ENCODE results near the gene NOP10. TPM values are rescaled to one million over a fixed set of nuclear protein-coding genes. Genes with fewer than 3 reads are reported as not detected.

Gene NOP10
- total RNA-seq, 3 donors from 2014 or later (not counting 1 experiment from before 2014, with no cell fraction given), result 56.6 to 69.9 (median 56.7) TPM

GRCh38 chr15:34331809-34332208, 11.1 kb downstream of the NOP10 start:
- DNase-seq (peak in 1 of 2 donors; percentile 63), ATAC-seq (peak; percentile 65 to 89 (median 85))
- H3K4me3 Mint-ChIP-seq, result peak overlapping the region; percentile 32
- no peaks in the 10 kb centered on the region for H3K9me3 Mint-ChIP-seq
- Histone ChIP-seq H3K4me3 (ENCODE audit: low read length) (peak overlapping the region; percentile 8), H3K9me3 (ENCODE audit: control insufficient read depth, insufficient read depth, low read length) (no peaks in the 10 kb centered on the region), H3K4me1 (ENCODE audit: control insufficient read depth, insufficient read depth, low read length) (peaks cover 45% of the 10 kb centered on the region), H3K36me3 (ENCODE audit: control insufficient read depth, insufficient read depth, low read length) (no peaks in the 10 kb centered on the region), H3K27me3 (ENCODE audit: control insufficient read depth, insufficient read depth, low read length) (no peaks in the 10 kb centered on the region), H3K27ac (ENCODE audit: low read length) (peak overlapping the region; percentile 46)
- peak overlapping the region; percentile 54 to 81 for H3K27ac Mint-ChIP-seq
- intact Hi-C loops (cut with micrococcal nuclease), result no loop called here
- H3K27me3 Mint-ChIP-seq (ENCODE audit: low read depth in 2 of 2), result no peaks in the 10 kb centered on the region
- H3K36me3 Mint-ChIP-seq, result no peaks in the 10 kb centered on the region
- 0% methylated on average over 1 of the region's 2 CpGs for WGBS (ENCODE audit: insufficient coverage)
- H3K4me1 Mint-ChIP-seq, result peaks cover 59 to 73% of the 10 kb centered on the region in 2 donors
- TF ChIP-seq CTCF (IDR thresholded peaks at IDR 0.05), result no peak

GRCh38 chr15:34330279-34330678, 12.7 kb downstream of the NOP10 start:
- Mint-ChIP-seq H3K27ac (peak overlapping the region in 1 of 2 donors; percentile 9), H3K36me3 (no peaks in the 10 kb centered on the region), H3K9me3 (no peaks in the 10 kb centered on the region), H3K27me3 (ENCODE audit: low read depth in 2 of 2) (no peaks in the 10 kb centered on the region), H3K4me3 (no peak overlapping the region), H3K4me1 (peaks cover 43 to 58% of the 10 kb centered on the region in 2 donors)
- intact Hi-C loops (cut with micrococcal nuclease), result no loop called here
- Histone ChIP-seq H3K9me3 (ENCODE audit: control insufficient read depth, insufficient read depth, low read length) (no peaks in the 10 kb centered on the region), H3K27me3 (ENCODE audit: control insufficient read depth, insufficient read depth, low read length) (no peaks in the 10 kb centered on the region), H3K4me1 (ENCODE audit: control insufficient read depth, insufficient read depth, low read length) (peaks cover 33% of the 10 kb centered on the region), H3K27ac (ENCODE audit: low read length) (no peak overlapping the region), H3K4me3 (ENCODE audit: low read length) (no peak overlapping the region), H3K36me3 (ENCODE audit: control insufficient read depth, insufficient read depth, low read length) (no peaks in the 10 kb centered on the region)
- WGBS (ENCODE audit: insufficient coverage), result 96% methylated on average over 5 of the region's 5 CpGs
- DNase-seq (no peak), ATAC-seq (no peak)
- TF ChIP-seq CTCF (IDR thresholded peaks at IDR 0.05), result no peak

- no peaks in the 10 kb centered on the region for H3K27me3 ChIP-seq (ENCODE audit: control insufficient read depth, insufficient read depth, low read length)
- no peaks in the 10 kb centered on the region for H3K9me3 ChIP-seq (ENCODE audit: control insufficient read depth, insufficient read depth, low read length)
- Mint-ChIP-seq H3K4me1 (peaks cover 30 to 45% of the 10 kb centered on the region in 2 donors), H3K27me3 (ENCODE audit: low read depth in 2 of 2) (no peaks in the 10 kb centered on the region), H3K36me3 (no peaks in the 10 kb centered on the region), H3K9me3 (no peaks in the 10 kb centered on the region), H3K4me3 (no peak overlapping the region), H3K27ac (no peak overlapping the region)
- ATAC-seq, result no peak
- no peak for TF ChIP-seq CTCF (IDR thresholded peaks at IDR 0.05)
- WGBS (ENCODE audit: insufficient coverage), result 83% methylated on average over 2 of the region's 2 CpGs
- H3K36me3 ChIP-seq (ENCODE audit: control insufficient read depth, insufficient read depth, low read length), result no peaks in the 10 kb centered on the region
- intact Hi-C loops (cut with micrococcal nuclease), result no loop called here
- DNase-seq, result no peak
- no peak overlapping the region for H3K27ac ChIP-seq (ENCODE audit: low read length)
- H3K4me3 ChIP-seq (ENCODE audit: low read length), result no peak overlapping the region
- peaks cover 33% of the 10 kb centered on the region for H3K4me1 ChIP-seq (ENCODE audit: control insufficient read depth, insufficient read depth, low read length)
Measured at GRCh38 chr15:34329006-34329405, 13.9 kb downstream of the NOP10 start.

GRCh38 chr15:34327906-34328305, 15.0 kb downstream of the NOP10 start:
- H3K27ac Mint-ChIP-seq, result no peak overlapping the region
- intact Hi-C loops (cut with micrococcal nuclease), result no loop called here
- no peaks in the 10 kb centered on the region for H3K36me3 ChIP-seq (ENCODE audit: control insufficient read depth, insufficient read depth, low read length)

More at GRCh38 chr15:34327906-34328305, 15.0 kb downstream of the NOP10 start:
- Histone ChIP-seq H3K4me1 (ENCODE audit: control insufficient read depth, insufficient read depth, low read length) (peaks cover 24% of the 10 kb centered on the region), H3K27me3 (ENCODE audit: control insufficient read depth, insufficient read depth, low read length) (no peaks in the 10 kb centered on the region), H3K27ac (ENCODE audit: low read length) (peak overlapping the region; percentile 38), H3K4me3 (ENCODE audit: low read length) (no peak overlapping the region), H3K9me3 (ENCODE audit: control insufficient read depth, insufficient read depth, low read length) (no peaks in the 10 kb centered on the region)
- Mint-ChIP-seq H3K36me3 (no peaks in the 10 kb centered on the region), H3K4me3 (no peak overlapping the region), H3K4me1 (peaks cover 27 to 37% of the 10 kb centered on the region in 2 donors), H3K9me3 (no peaks in the 10 kb centered on the region), H3K27me3 (ENCODE audit: low read depth in 2 of 2) (no peaks in the 10 kb centered on the region)
- WGBS (ENCODE audit: insufficient coverage), result 43% methylated on average over 2 of the region's 4 CpGs
- no peak for TF ChIP-seq CTCF (IDR thresholded peaks at IDR 0.05)
- ATAC-seq (no peak), DNase-seq (peak in 1 of 2 donors; percentile 21)

All from natural killer cell (primary cell).